Measurements from ENCODE around the gene IFT88.

IFT88 gene

GRCh38 chr13:20590561-20590960, 23.6 kb downstream of the IFT88 start:
- H3F3A ChIP-seq (ENCODE audit: insufficient read depth, low read length), result no peaks in the 10 kb centered on the region
- no peak overlapping the region for H2AFZ ChIP-seq (ENCODE audit: low read length)
- H3K79me2 ChIP-seq (ENCODE audit: low read length), result no peaks in the 10 kb centered on the region
- H3K4me2 ChIP-seq (ENCODE audit: low read depth, low read length), result no peak overlapping the region
- no peaks in the 10 kb centered on the region for H4K20me1 ChIP-seq (ENCODE audit: insufficient read depth, low read length)
- H3K9me2 ChIP-seq (replicated peaks; ENCODE audit: insufficient read depth, low read length), result no peaks in the 10 kb centered on the region
- no peak for DNase-seq
- H3K4me3 ChIP-seq (ENCODE audit: low read length), result no peak overlapping the region
- H3K9ac ChIP-seq (ENCODE audit: low read length), result no peak overlapping the region
- no peak overlapping the region for H3K27ac ChIP-seq (ENCODE audit: low read length)
- H3K27me3 ChIP-seq (replicated peaks; ENCODE audit: insufficient read depth, low read length), result no peaks in the 10 kb centered on the region
- no peaks in the 10 kb centered on the region for H3K36me3 ChIP-seq (replicated peaks; ENCODE audit: insufficient read depth, low read length)
- TF ChIP-seq EZH2phosphoT487 (IDR thresholded peaks at IDR 0.05; ENCODE audit: low read length), result no peak
- no peak for TF ChIP-seq EZH2 (optimal IDR thresholded peaks at IDR 0.05; ENCODE audit: low read depth, low read length)
- TF ChIP-seq CTCF (IDR thresholded peaks at IDR 0.05; ENCODE audit: low read length), result no peak
- H3K9me3 ChIP-seq (replicated peaks; ENCODE audit: insufficient read depth, low read length), result no peaks in the 10 kb centered on the region
- H3K4me1 ChIP-seq (ENCODE audit: low read length), result no peaks in the 10 kb centered on the region

GRCh38 chr13:20592606-20593005, 25.6 kb downstream of the IFT88 start:
- Histone ChIP-seq H3K9me2 (replicated peaks; ENCODE audit: insufficient read depth, low read length) (no peaks in the 10 kb centered on the region), H3K4me2 (ENCODE audit: low read depth, low read length) (no peak overlapping the region), H4K20me1 (ENCODE audit: insufficient read depth, low read length) (no peaks in the 10 kb centered on the region), H3K4me3 (ENCODE audit: low read length) (no peak overlapping the region), H3F3A (ENCODE audit: insufficient read depth, low read length) (no peaks in the 10 kb centered on the region), H3K27me3 (replicated peaks; ENCODE audit: insufficient read depth, low read length) (no peaks in the 10 kb centered on the region), H3K36me3 (replicated peaks; ENCODE audit: insufficient read depth, low read length) (no peaks in the 10 kb centered on the region), H3K9ac (ENCODE audit: low read length) (no peak overlapping the region), H3K27ac (ENCODE audit: low read length) (no peak overlapping the region), H3K79me2 (ENCODE audit: low read length) (no peaks in the 10 kb centered on the region), H2AFZ (ENCODE audit: low read length) (no peak overlapping the region), H3K4me1 (ENCODE audit: low read length) (no peaks in the 10 kb centered on the region), H3K9me3 (replicated peaks; ENCODE audit: insufficient read depth, low read length) (no peaks in the 10 kb centered on the region)
- no peak for TF ChIP-seq CTCF (IDR thresholded peaks at IDR 0.05; ENCODE audit: low read length)
- TF ChIP-seq EZH2phosphoT487 (IDR thresholded peaks at IDR 0.05; ENCODE audit: low read length), result no peak
- no peak for TF ChIP-seq EZH2 (optimal IDR thresholded peaks at IDR 0.05; ENCODE audit: low read depth, low read length)
- DNase-seq, result no peak

DNA sequence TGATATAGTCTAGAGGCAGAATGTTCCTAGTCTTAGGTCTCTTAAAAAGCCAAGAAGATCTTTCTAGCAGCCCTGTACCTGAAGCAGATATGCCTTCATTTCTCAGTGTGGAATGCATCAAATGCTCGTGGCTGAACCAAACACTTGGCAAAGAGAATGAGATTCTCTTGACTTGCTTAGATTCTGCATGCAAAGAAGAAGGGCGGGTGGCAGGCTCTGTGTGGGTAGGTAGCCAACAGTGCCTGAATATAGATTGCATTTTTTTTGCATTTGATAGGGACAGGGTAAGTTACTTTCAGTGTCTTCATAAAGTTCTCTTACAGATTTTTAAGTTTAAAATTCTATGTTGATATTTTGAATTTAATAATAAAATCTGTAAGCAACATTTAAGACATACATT, 27.3 kb downstream of the IFT88 start:
- Histone ChIP-seq H3K9ac (ENCODE audit: low read length) (no peak overlapping the region), H3F3A (ENCODE audit: insufficient read depth, low read length) (no peaks in the 10 kb centered on the region), H3K27ac (ENCODE audit: low read length) (no peak overlapping the region), H3K4me2 (ENCODE audit: low read depth, low read length) (no peak overlapping the region), H3K9me2 (replicated peaks; ENCODE audit: insufficient read depth, low read length) (no peaks in the 10 kb centered on the region), H3K4me1 (ENCODE audit: low read length) (no peaks in the 10 kb centered on the region), H3K9me3 (replicated peaks; ENCODE audit: insufficient read depth, low read length) (no peaks in the 10 kb centered on the region), H3K4me3 (ENCODE audit: low read length) (no peak overlapping the region), H4K20me1 (ENCODE audit: insufficient read depth, low read length) (no peaks in the 10 kb centered on the region), H3K36me3 (replicated peaks; ENCODE audit: insufficient read depth, low read length) (no peaks in the 10 kb centered on the region), H2AFZ (ENCODE audit: low read length) (no peak overlapping the region), H3K27me3 (replicated peaks; ENCODE audit: insufficient read depth, low read length) (no peaks in the 10 kb centered on the region), H3K79me2 (ENCODE audit: low read length) (no peaks in the 10 kb centered on the region)
- DNase-seq, result no peak
- TF ChIP-seq EZH2 (optimal IDR thresholded peaks at IDR 0.05; ENCODE audit: low read depth, low read length), result no peak

GRCh38 chr13:20607015-20607414, 40.1 kb downstream of the IFT88 start:
- Histone ChIP-seq H3K9ac (ENCODE audit: low read length) (no peak overlapping the region), H3K27me3 (replicated peaks; ENCODE audit: insufficient read depth, low read length) (no peaks in the 10 kb centered on the region), H3K9me2 (replicated peaks; ENCODE audit: insufficient read depth, low read length) (no peaks in the 10 kb centered on the region), H3F3A (ENCODE audit: insufficient read depth, low read length) (no peaks in the 10 kb centered on the region), H3K4me3 (ENCODE audit: low read length) (no peak overlapping the region), H3K27ac (ENCODE audit: low read length) (no peak overlapping the region), H3K4me1 (ENCODE audit: low read length) (no peaks in the 10 kb centered on the region), H3K36me3 (replicated peaks; ENCODE audit: insufficient read depth, low read length) (no peaks in the 10 kb centered on the region), H2AFZ (ENCODE audit: low read length) (no peak overlapping the region), H3K79me2 (ENCODE audit: low read length) (no peaks in the 10 kb centered on the region), H3K4me2 (ENCODE audit: low read depth, low read length) (no peak overlapping the region), H4K20me1 (ENCODE audit: insufficient read depth, low read length) (no peaks in the 10 kb centered on the region), H3K9me3 (replicated peaks; ENCODE audit: insufficient read depth, low read length) (no peaks in the 10 kb centered on the region)
- DNase-seq, result no peak
- TF ChIP-seq CTCF (IDR thresholded peaks at IDR 0.05; ENCODE audit: low read length) (no peak), EZH2 (optimal IDR thresholded peaks at IDR 0.05; ENCODE audit: low read depth, low read length) (no peak), EZH2phosphoT487 (IDR thresholded peaks at IDR 0.05; ENCODE audit: low read length) (no peak)

Data from MM.1S (cell line).